Lung (tissue), 12 donors: ENCODE data around the gene GMEB2. TPM values are rescaled to one million over a fixed set of nuclear protein-coding genes. Genes with fewer than 3 reads are reported as not detected.
"Not testable (repeated sequence)": the region's sequence is repeated elsewhere in the genome, so short reads cannot be mapped to it uniquely, and the experiment has no call there.

Source experiments
- ATAC-seq: fragments of 200-7000 bp; cut with Tn5 transposase; one replicate; pipeline ENCODE4 v1.9.1; 2020; ENCODE audit warnings: moderate number of reproducible peaks; ENCODE audit not compliant: insufficient read depth, low FRiP score
- DNase-seq, 3 donors: peaks; one replicate each; pipeline ENCODE4 v3.0.0-alpha.2; 2013 to 2017
- H3K27ac ChIP-seq, 2 donors: one replicate each; pipeline ENCODE4 v1.5.1; 2013; ENCODE audit warnings: mild to moderate bottlenecking in 2 of 2, moderate library complexity in 2 of 2, control low read depth in 1 of 2, inconsistent platforms in 1 of 2, low read depth in 1 of 2, low read length in 1 of 2
- H3K27me3 ChIP-seq, 3 donors: one replicate each; pipeline ENCODE4 v1.5.1; 2013; ENCODE audit warnings: low read length in 2 of 3; ENCODE audit not compliant: control insufficient read depth in 3 of 3, insufficient read depth in 3 of 3
- H3K36me3 ChIP-seq, 4 donors: one replicate each; pipeline ENCODE4 v1.5.1; 2013; ENCODE audit warnings: low read length in 4 of 4, mild to moderate bottlenecking in 1 of 4, moderate library complexity in 1 of 4; ENCODE audit not compliant: control insufficient read depth in 4 of 4, insufficient read depth in 4 of 4
- H3K4me1 ChIP-seq, 5 donors: one replicate each; pipeline ENCODE4 v1.5.1; 2013; ENCODE audit warnings: low read length in 5 of 5, mild to moderate bottlenecking in 2 of 5, moderate library complexity in 1 of 5; ENCODE audit not compliant: control insufficient read depth in 5 of 5, insufficient read depth in 5 of 5
- H3K4me3 ChIP-seq: one replicate; pipeline ENCODE4 v1.5.1; 2013; ENCODE audit warnings: mild to moderate bottlenecking, control low read depth, moderate library complexity
- H3K9ac ChIP-seq, 2 donors: one replicate each; pipeline ENCODE4 v1.5.1; 2013; ENCODE audit warnings: low read length in 2 of 2, control low read depth in 1 of 2; ENCODE audit not compliant: insufficient read depth in 1 of 2
- H3K9me3 ChIP-seq, 4 donors: one replicate each; pipeline ENCODE4 v1.5.1; 2013; ENCODE audit warnings: low read length in 3 of 4, mild to moderate bottlenecking in 1 of 4, moderate library complexity in 1 of 4; ENCODE audit not compliant: control insufficient read depth in 4 of 4, insufficient read depth in 3 of 4
- CTCF ChIP-seq: IDR thresholded peaks from 2 replicates; pipeline ENCODE4 v1.5.1; 2012; ENCODE audit warnings: mild to moderate bottlenecking; ENCODE audit errors: control extremely low read depth, extremely low read depth
- whole genome bisulfite sequencing, 2 donors: extraction: QIAGEN DNeasy Blood & Tissue Kit; methylation state at CpG; one replicate each; pipeline ENCODE4 v1.1.7; 2013; 5-methylcytosine and 5-hydroxymethylcytosine counted together
- polyA plus RNA-seq, 2 donors: library from polyadenylated mRNA; stranded (reverse); fragments of 200-250 nt; gene quantifications; one replicate each; pipeline ENCODE4 v1.2.1, GENCODE V29; 2013
- total RNA-seq, 2 donors: library from RNA; depleted of rRNA in 1 of 2; stranded (reverse); fragments of >200 nt in 1 of 2; gene quantifications; one replicate each; pipeline ENCODE4 v1.2.1, GENCODE V29; 2014 to 2021
- donor health status: control.
- donor health status: control.
- donor health status: Bipolar disorder and iron deficiency.
- donor health status: healthy.
- donor health status: DM: yes; HTN: yes; CAD: no.

GMEB2 gene
- total and polyA plus RNA-seq, 4 donors = 7.6 to 12.9 (median 10.3) TPM

DNA sequence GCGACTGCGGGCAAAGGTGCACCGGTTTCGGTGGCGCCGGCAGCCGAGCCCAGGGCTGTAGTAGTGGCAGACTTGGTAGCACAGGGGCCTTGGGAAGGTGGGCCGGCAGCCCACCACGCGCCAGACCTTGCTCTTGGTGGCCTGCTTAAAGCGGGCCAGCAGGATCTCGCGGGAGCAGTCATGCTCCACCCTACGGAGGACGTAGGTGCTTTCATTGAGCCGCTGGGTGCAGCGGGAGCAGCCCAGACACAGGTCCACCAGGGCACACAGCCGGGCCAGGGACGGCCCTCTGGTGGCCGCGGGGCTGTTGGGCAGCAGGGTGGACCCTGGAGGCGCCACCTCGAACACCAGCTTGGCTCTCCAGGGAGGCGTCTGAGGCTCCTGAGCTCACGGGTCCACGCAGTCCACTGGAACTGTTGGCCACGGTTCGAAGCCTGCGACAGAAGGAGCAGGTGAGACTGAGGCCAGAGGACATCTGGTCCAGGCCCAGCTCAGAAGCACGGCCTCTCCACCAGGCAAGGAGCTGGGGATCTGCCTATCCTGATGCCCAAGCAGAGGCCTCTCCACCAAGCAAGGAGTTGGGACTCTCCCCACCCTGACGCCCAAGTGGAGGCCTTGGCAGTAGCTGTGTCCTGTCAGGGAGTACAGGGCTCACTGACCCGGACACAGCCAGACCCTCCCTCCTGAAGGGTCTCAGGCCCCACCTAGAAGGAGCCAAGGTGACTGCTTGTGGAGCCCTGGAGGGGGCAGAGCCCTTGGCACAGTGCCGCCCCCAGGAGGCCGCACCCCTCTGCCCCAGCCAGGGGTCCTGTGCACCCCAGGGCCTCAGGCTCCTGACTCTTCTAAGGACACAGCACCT, 53.9 kb downstream of the GMEB2 start:
- Histone ChIP-seq H3K9ac (peak overlapping the region; percentile 69 to 73), H3K27ac (peak overlapping the region; percentile 63 to 86), H3K4me1 (peaks cover 0 to 17% (median 0%) of the 10 kb centered on the region in 5 donors), H3K27me3 (peaks cover 0 to under 1% (median 0%) of the 10 kb centered on the region in 3 donors), H3K9me3 (no peaks in the 10 kb centered on the region), H3K4me3 (peak overlapping the region; percentile 77), H3K36me3 (peaks cover 0 to 14% (median 0%) of the 10 kb centered on the region in 4 donors)
- DNase-seq (no peak), ATAC-seq (no peak)
- WGBS, 2 donors = 87 to 90% methylated on average over 33 to 34 of the region's 34 CpGs
- no peak for TF ChIP-seq CTCF

GRCh38 chr20:63572071-63572787, 54.7 kb downstream of the GMEB2 start:
- H3K27ac ChIP-seq = no peak overlapping the region
- ATAC-seq = no peak
- no peak for TF ChIP-seq CTCF
- no peak overlapping the region for H3K9ac ChIP-seq
- 91 to 96% methylated on average over 46 to 48 of the region's 48 CpGs for WGBS, 2 donors
- peaks cover 0 to 17% (median 0%) of the 10 kb centered on the region in 5 donors for H3K4me1 ChIP-seq
- no peak for DNase-seq
- no peaks in the 10 kb centered on the region for H3K9me3 ChIP-seq
- peaks cover 0 to 15% (median 0%) of the 10 kb centered on the region in 4 donors for H3K36me3 ChIP-seq
- H3K4me3 ChIP-seq = no peak overlapping the region
- no peaks in the 10 kb centered on the region for H3K27me3 ChIP-seq

DNA sequence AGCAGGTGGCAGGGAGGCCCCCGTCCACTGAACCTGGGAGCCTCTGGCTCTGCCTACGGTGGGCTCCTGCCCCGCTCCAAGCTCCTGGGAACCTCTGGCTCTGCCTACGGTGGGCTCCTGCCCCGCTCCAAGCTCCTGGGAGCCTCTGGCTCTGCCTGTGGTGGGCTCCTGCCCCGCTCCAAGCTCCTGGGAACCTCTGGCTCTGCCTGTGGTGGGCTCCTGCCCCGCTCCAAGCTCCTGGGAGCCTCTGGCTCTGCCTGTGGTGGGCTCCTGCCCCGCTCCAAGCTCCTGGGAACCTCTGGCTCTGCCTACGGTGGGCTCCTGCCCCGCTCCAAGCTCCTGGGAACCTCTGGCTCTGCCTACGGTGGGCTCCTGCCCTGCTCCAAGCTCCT, 55.8 kb downstream of the GMEB2 start:
- not testable (repeated sequence) for DNase-seq
- 59 to 90% methylated on average over 3 to 7 of the region's 11 CpGs for WGBS, 2 donors
- peaks cover 0 to 17% (median 0%) of the 10 kb centered on the region in 5 donors for H3K4me1 ChIP-seq

More for the DNA sequence above, 55.8 kb downstream of the GMEB2 start:
- not testable (repeated sequence) for H3K9ac ChIP-seq, H3K4me3 ChIP-seq, H3K27ac ChIP-seq, H3K27me3 ChIP-seq, H3K9me3 ChIP-seq, ATAC-seq
- H3K36me3 ChIP-seq = peaks cover 0 to 26% (median 0%) of the 10 kb centered on the region in 4 donors
